ENCODE results near the gene MCC.

MCC gene

DNA sequence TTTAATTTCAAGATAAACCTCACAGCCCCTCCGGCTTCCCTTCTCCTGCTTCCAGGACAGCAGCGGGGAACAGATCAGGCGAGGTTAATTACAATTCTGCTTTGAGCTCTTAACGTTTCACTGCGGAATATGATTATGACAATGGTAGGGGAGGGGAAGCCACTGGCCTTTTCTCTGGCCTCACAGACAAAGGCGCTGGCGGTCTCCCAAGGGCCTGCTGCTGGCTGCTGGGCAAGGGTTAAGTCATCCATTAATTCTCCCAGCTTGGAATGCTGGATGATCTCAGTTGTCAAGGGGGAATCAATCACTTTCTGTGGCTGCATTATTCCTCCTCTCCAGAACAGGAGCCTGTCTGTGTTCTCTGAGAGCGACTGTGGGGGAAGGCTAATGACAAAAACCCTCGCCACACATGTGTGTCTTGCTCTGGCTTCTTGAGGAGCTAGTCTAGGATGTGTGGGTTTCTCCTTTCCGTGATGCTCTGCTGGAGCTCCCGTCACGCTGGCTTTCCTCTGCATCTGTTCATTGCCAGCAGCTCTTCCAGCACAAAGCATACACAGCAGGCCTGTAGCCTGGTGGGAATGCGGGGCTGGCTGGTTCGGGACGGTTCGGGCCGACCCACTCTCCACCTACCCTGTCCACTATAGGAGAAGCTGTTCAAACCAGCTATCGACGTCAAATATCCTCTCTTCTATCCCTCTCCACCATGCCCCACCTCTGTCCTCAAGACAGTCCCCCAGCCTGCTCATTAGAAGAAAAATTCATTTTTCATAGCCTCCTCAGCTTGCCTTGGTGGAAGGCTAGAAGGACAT, 428.8 kb downstream of the MCC start (continued):
- TF ChIP-seq, protein P1, sequence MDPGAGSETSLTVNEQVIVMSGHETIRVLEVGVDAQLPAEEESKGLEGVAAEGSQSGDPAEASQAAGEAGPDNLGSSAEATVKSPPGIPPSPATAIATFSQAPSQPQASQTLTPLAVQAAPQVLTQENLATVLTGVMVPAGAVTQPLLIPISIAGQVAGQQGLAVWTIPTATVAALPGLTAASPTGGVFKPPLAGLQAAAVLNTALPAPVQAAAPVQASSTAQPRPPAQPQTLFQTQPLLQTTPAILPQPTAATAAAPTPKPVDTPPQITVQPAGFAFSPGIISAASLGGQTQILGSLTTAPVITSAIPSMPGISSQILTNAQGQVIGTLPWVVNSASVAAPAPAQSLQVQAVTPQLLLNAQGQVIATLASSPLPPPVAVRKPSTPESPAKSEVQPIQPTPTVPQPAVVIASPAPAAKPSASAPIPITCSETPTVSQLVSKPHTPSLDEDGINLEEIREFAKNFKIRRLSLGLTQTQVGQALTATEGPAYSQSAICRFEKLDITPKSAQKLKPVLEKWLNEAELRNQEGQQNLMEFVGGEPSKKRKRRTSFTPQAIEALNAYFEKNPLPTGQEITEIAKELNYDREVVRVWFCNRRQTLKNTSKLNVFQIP (CRISPR knock-in tag; IDR thresholded peaks at IDR 0.05; ENCODE audit: borderline replicate concordance, low read depth), result peak; percentile 57; the same call in 1 of the 2 replicates
- TF ChIP-seq ZNF565 (CRISPR knock-in tag; conservative IDR thresholded peaks at IDR 0.05; ENCODE audit: low read depth) (no peak), ESRRG (CRISPR knock-in tag; IDR thresholded peaks at IDR 0.05) (peak; percentile 70; the same call in 1 of the 2 replicates), TOX (CRISPR knock-in tag; IDR thresholded peaks at IDR 0.05; ENCODE audit: borderline replicate concordance) (no peak), CREB5 (CRISPR knock-in tag; IDR thresholded peaks at IDR 0.05; ENCODE audit: low read depth) (peak; percentile 97)

DNA sequence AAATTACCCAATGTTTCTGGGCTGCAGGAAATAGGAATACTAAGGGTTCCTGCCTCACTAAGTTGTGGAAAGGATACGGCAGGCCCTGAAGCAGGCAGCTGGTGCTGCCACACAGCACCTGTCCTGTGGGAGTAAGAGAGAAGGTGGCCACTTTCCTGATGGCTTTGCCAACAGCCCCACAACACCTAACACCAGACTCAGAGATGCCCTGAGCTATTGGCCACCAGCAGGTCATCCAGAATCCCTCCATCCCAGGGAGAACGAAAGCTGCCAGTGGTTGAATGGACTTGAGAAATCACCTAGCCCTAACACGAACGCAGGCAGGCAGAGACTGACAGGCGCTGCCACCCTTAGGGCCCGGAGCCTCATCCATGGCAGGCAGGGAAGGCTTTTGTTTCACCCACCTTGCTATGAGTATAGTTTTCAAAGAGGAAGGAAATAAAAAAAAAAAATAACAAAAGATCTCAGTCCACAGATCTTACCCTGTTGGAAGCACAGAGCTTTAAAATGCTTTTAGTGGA, 429.5 kb downstream of the MCC start:
- no peak for TF ChIP-seq TSHZ2 (CRISPR knock-in tag; IDR thresholded peaks at IDR 0.05)
- peak; percentile 45 for ATAC-seq

GRCh38 chr5:113058269-113058668, 430.0 kb downstream of the MCC start:
- no peak for TF ChIP-seq PPARA (CRISPR knock-in tag; IDR thresholded peaks at IDR 0.05; ENCODE audit: borderline replicate concordance)
- no peak for TF ChIP-seq CSDC2 (CRISPR knock-in tag; IDR thresholded peaks at IDR 0.05)
- no peak for TF ChIP-seq ZFP3 (CRISPR knock-in tag; IDR thresholded peaks at IDR 0.05)
- no peak for TF ChIP-seq ISL1 (CRISPR knock-in tag; IDR thresholded peaks at IDR 0.05)
- no peak for TF ChIP-seq ARNTL (CRISPR knock-in tag; IDR thresholded peaks at IDR 0.05; ENCODE audit: borderline replicate concordance, low read depth)
- TF ChIP-seq GLIS3 (CRISPR knock-in tag; IDR thresholded peaks at IDR 0.05), result no peak
- no peak for TF ChIP-seq ZNF70 (CRISPR knock-in tag; IDR thresholded peaks at IDR 0.05)
- TF ChIP-seq BACH2 (CRISPR knock-in tag; IDR thresholded peaks at IDR 0.05; ENCODE audit: borderline replicate concordance), result no peak
- no peak for TF ChIP-seq TOX (CRISPR knock-in tag; IDR thresholded peaks at IDR 0.05; ENCODE audit: borderline replicate concordance)
- TF ChIP-seq ZC3H10 (CRISPR knock-in tag; IDR thresholded peaks at IDR 0.05), result no peak
- TF ChIP-seq ZNF8 (CRISPR knock-in tag; IDR thresholded peaks at IDR 0.05), result no peak
- no peak for TF ChIP-seq OSR1 (CRISPR knock-in tag; IDR thresholded peaks at IDR 0.05)
- TF ChIP-seq, protein P2, sequence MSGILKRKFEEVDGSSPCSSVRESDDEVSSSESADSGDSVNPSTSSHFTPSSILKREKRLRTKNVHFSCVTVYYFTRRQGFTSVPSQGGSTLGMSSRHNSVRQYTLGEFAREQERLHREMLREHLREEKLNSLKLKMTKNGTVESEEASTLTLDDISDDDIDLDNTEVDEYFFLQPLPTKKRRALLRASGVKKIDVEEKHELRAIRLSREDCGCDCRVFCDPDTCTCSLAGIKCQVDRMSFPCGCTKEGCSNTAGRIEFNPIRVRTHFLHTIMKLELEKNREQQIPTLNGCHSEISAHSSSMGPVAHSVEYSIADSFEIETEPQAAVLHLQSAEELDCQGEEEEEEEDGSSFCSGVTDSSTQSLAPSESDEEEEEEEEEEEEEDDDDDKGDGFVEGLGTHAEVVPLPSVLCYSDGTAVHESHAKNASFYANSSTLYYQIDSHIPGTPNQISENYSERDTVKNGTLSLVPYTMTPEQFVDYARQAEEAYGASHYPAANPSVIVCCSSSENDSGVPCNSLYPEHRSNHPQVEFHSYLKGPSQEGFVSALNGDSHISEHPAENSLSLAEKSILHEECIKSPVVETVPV (CRISPR knock-in tag; IDR thresholded peaks at IDR 0.05), result no peak
- no peak for TF ChIP-seq SNAI2 (CRISPR knock-in tag; IDR thresholded peaks at IDR 0.05)
- no peak for ATAC-seq

GRCh38 chr5:113057557-113057984, 430.7 kb downstream of the MCC start:
- TF ChIP-seq, protein P1 (CRISPR knock-in tag; IDR thresholded peaks at IDR 0.05; ENCODE audit: borderline replicate concordance, low read depth), result no peak
- TF ChIP-seq BACH2 (CRISPR knock-in tag; IDR thresholded peaks at IDR 0.05; ENCODE audit: borderline replicate concordance) (no peak), SNAI2 (CRISPR knock-in tag; IDR thresholded peaks at IDR 0.05) (no peak)
- no peak for ATAC-seq
